Nephron progenitor cell (in vitro differentiated cells): Measurements from ENCODE around the gene C9orf43.
"Not testable (repeated sequence)": the region's sequence is repeated elsewhere in the genome, so short reads cannot be mapped to it uniquely, and the experiment has no call there.

ENCODE experiments used
- DNase-seq: peaks from one replicate; pipeline ENCODE4 v3.0.0; 2021
- H3K27ac Mint-ChIP-seq: 2 replicates; pipeline ENCODE4 v1.8.0; 2021; ENCODE audit warnings: mild to moderate bottlenecking, moderate library complexity, mixed read lengths
- H3K27me3 Mint-ChIP-seq: 2 replicates; pipeline ENCODE4 v1.8.0; 2021; ENCODE audit warnings: mild to moderate bottlenecking, low read depth, mixed read lengths; ENCODE audit not compliant: poor library complexity
- H3K36me3 Mint-ChIP-seq: 2 replicates; pipeline ENCODE4 v1.8.0; 2021; ENCODE audit warnings: low read depth, mixed read lengths
- H3K4me1 Mint-ChIP-seq: 2 replicates; pipeline ENCODE4 v1.8.0; 2021; ENCODE audit warnings: mixed read lengths
- H3K4me3 Mint-ChIP-seq: 2 replicates; pipeline ENCODE4 v1.8.0; 2021; ENCODE audit warnings: mild to moderate bottlenecking, moderate library complexity, mixed read lengths
- H3K9me3 Mint-ChIP-seq: 2 replicates; pipeline ENCODE4 v1.8.0; 2021; ENCODE audit warnings: mild to moderate bottlenecking, moderate library complexity, mixed read lengths
- CTCF ChIP-seq: fragments of 200-600 bp; sonication (generic); IDR thresholded peaks from 2 replicates; pipeline ENCODE4 v1.5.0; 2021; ENCODE audit warnings: antibody characterized with exemption

C9orf43 gene

DNA sequence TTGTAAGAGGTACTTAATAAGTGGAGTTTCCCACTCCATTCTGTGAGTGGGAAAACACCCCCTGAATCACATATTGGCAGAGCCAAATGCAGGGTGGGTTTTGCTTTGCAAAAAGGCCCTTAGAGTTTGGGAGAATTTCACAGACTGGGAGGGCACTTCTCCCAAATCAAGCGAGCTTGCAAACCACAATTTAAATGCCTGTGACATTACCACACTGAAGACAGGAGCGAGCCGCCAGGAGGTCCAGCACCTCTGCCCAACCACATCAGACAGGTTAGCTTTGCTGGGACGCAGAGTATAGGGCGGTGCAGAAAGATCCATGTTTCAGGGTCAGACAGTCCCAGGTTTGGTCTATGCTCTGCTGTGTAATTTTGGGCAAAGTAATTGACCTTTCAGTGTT, 11.8 kb upstream of the C9orf43 start:
- no peak overlapping the region for H3K27ac Mint-ChIP-seq
- no peak for TF ChIP-seq CTCF
- DNase-seq = no peak
- H3K4me1 Mint-ChIP-seq = peaks cover 18% of the 10 kb centered on the region
- peaks cover 2% of the 10 kb centered on the region for H3K27me3 Mint-ChIP-seq
- peaks cover 7% of the 10 kb centered on the region for H3K36me3 Mint-ChIP-seq
- H3K4me3 Mint-ChIP-seq = peak overlapping the region; percentile 90
- no peaks in the 10 kb centered on the region for H3K9me3 Mint-ChIP-seq

DNA sequence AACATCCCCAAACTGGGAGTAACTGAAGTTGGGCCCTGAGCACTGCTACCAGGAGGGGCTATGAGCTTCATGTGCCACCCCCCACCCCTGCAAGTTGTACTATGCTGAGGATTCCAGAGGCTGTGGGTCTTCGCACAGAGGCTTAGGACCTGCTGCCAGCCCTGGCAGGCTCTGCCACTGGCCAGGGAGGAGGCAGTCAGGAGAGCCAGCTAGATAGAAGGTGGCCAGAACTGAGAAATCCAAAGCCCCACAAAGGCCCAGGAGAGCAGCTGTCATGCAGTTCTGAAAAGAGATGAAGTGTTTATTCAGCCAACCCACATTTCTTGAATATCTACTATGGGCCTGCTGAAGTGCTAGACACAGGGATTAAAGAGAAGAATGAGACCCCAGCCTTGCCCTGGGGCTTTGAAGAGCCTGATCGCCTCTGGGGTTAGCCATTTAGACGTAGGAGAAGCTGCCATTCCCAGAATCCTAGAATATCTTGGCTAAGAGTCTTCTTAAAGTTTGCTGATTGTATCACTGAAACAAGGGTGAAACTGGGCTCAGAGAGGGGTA, 10.8 kb upstream of the C9orf43 start:
- Mint-ChIP-seq H3K36me3 (peaks cover 7% of the 10 kb centered on the region), H3K27ac (no peak overlapping the region), H3K4me1 (peaks cover 18% of the 10 kb centered on the region), H3K27me3 (peaks cover 4% of the 10 kb centered on the region), H3K9me3 (no peaks in the 10 kb centered on the region), H3K4me3 (peak overlapping the region; percentile 90)
- TF ChIP-seq CTCF = no peak
- no peak for DNase-seq

- peaks cover 18% of the 10 kb centered on the region for H3K4me1 Mint-ChIP-seq
- no peak within 1 kb of the TSS for H3K27ac Mint-ChIP-seq
- peaks cover 5% of the 10 kb centered on the region for H3K27me3 Mint-ChIP-seq
- peak within 1 kb of the TSS; percentile 90 for H3K4me3 Mint-ChIP-seq
- DNase-seq = peak; percentile 100
- H3K9me3 Mint-ChIP-seq = no peaks in the 10 kb centered on the region
- H3K36me3 Mint-ChIP-seq = no peaks in the 10 kb centered on the region
- peak; percentile 90 for TF ChIP-seq CTCF
These were observed 9.3 kb upstream of the C9orf43 start, which contains the start of gene ALAD for GRCh38 chr9:113401027-113401792. Gene ALAD (minus strand): TSS chr9:113401284. CDS start chr9:113393559, 7,725 bp downstream.

DNA sequence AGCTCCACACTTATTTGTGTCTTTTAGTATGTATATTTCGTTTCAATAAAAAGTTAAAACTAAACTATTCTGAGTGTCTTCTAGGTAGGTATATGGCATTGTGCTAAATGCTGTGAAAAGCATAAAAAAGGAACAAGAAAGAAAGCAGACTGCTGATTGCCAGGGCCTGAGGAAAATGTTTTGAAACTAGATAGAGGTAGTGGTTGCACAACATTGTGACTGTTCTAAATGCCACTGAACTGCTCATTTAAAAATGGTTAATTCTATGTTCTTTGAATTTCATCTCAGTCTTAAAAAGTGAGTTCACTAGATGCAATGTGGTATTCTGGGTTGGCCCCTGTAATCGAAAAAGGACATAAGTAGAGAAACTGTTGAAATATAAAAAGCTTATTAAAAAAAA, 6.9 kb upstream of the C9orf43 start:
- H3K36me3 Mint-ChIP-seq = peaks cover 17% of the 10 kb centered on the region
- H3K4me1 Mint-ChIP-seq = peaks cover 38% of the 10 kb centered on the region
- H3K27ac Mint-ChIP-seq = no peak overlapping the region
- DNase-seq = no peak
- TF ChIP-seq CTCF = no peak
- H3K4me3 Mint-ChIP-seq = no peak overlapping the region
- H3K9me3 Mint-ChIP-seq = no peaks in the 10 kb centered on the region
- peaks cover 6% of the 10 kb centered on the region for H3K27me3 Mint-ChIP-seq

DNA sequence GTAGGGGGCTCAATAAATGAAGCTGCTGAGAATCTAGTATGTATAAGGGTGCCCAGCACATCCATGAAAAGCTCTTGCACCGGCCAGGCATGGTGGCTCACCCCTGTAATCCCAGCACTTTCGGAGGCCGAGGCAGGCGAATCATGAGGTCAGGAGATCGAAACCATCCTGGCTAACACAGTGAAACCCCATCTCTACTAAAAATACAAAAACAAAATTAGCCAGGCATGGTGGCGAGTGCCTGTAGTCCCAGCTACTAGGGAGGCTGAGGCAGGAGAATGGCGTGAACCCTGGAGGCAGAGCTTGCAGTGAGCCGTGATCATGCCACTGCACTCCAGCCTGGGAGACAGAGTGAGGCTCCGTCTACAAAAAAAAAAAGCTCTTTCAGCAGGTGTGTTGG, 4.2 kb upstream of the C9orf43 start:
- Mint-ChIP-seq H3K4me1 (peaks cover 41% of the 10 kb centered on the region), H3K36me3 (peaks cover 21% of the 10 kb centered on the region)
- not testable (repeated sequence) for H3K27me3 Mint-ChIP-seq, H3K4me3 Mint-ChIP-seq, H3K9me3 Mint-ChIP-seq, DNase-seq, H3K27ac Mint-ChIP-seq

DNA sequence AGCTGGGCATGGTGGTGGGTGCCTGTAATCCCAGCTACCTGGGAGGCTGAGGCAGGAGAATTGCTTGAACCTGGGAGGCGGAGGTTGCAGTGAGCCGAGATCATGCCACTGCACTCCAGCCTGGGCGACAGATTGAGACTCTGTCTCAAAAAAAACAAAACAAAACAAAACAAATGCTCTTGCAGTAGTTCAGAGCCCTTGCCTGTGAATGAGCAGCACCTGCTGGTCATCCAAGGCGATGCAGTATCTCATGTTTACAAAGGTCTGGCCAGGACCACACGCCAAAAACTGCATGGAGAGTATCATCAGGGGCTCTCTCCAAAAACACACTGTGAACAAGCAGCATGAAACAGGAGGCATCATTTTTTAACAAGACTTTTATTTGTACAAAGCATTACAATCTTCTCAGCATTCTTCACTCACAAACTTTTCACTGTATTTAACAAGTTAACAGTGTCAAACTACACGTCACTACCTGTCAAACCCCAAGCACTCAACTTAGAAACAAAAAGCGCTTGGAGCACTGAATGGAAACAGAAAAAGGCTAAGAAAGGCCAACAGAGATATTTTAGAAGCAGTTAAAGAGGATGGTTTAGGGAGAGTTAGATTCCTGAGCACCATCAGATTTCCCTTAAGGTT, 3.6 kb upstream of the C9orf43 start:
- TF ChIP-seq CTCF = peak; percentile 69
- peaks cover 40% of the 10 kb centered on the region for H3K4me1 Mint-ChIP-seq
- H3K27me3 Mint-ChIP-seq, H3K9me3 Mint-ChIP-seq: not testable (repeated sequence)
- DNase-seq = peak; percentile 65
- H3K36me3 Mint-ChIP-seq = peaks cover 21% of the 10 kb centered on the region
- H3K4me3 Mint-ChIP-seq = peak overlapping the region; percentile 61
- peak overlapping the region; percentile 84 for H3K27ac Mint-ChIP-seq
